Psoas muscle (tissue), 8 donors: ENCODE results near the gene ITGB5. TPM values are rescaled to one million over a fixed set of nuclear protein-coding genes. Genes with fewer than 3 reads are reported as not detected.
A peak's percentile ranks its signal among the peaks of the same experiment; 100 is the strongest.

Source experiments
- ATAC-seq, 4 donors: fragments of 200-7000 bp; cut with Tn5 transposase; one replicate each; pipeline ENCODE4 v1.9.1; 2020; ENCODE audit warnings: moderate library complexity in 3 of 4, mild to moderate bottlenecking in 2 of 4
- DNase-seq, 2 donors: peaks; one replicate each; pipeline ENCODE4 v3.0.0-alpha.2; 2020
- H3K27ac ChIP-seq: fragments of 200-600 bp; one replicate; pipeline ENCODE4 v1.8.0; 2022
- H3K27me3 ChIP-seq, 3 donors: fragments of 200-600 bp in 1 of 3; one replicate each; pipeline versions ENCODE4 v1.6.1 to v1.8.0; 2013 to 2022; ENCODE audit warnings: low read length in 2 of 3, mild to moderate bottlenecking in 2 of 3, moderate library complexity in 1 of 3; ENCODE audit not compliant: insufficient read depth in 3 of 3
- H3K36me3 ChIP-seq, 2 donors: fragments of 200-600 bp in 1 of 2; one replicate each; pipeline versions ENCODE4 v1.6.1 to v1.8.0; 2013 to 2022; ENCODE audit warnings: low read depth in 1 of 2, mild to moderate bottlenecking in 1 of 2, moderate library complexity in 1 of 2; ENCODE audit not compliant: insufficient read depth in 1 of 2
- H3K4me1 ChIP-seq: fragments of 200-600 bp; one replicate; pipeline ENCODE4 v1.8.0; 2022
- H3K4me3 ChIP-seq: fragments of 200-600 bp; one replicate; pipeline ENCODE4 v1.8.0; 2022; ENCODE audit warnings: mild to moderate bottlenecking
- H3K9me3 ChIP-seq: fragments of 200-600 bp; one replicate; pipeline ENCODE4 v1.8.0; 2022
- WGBS, 3 donors: extraction: QIAGEN DNeasy Blood & Tissue Kit; methylation state at CpG; one replicate each; pipeline versions ENCODE4 v1.1.6 to v1.1.7; 2013; 5-methylcytosine and 5-hydroxymethylcytosine counted together
- intact Hi-C, 2 donors: fragments of 100-400 bp; cut with DNase I; formaldehyde crosslinking; loops; one replicate each; pipeline versions ENCODE4 v1.11.0 to v1.14.2; 2022
- polyA plus RNA-seq, 3 donors: library from polyadenylated mRNA; stranded (reverse); fragments of 200-250 nt; gene quantifications; one replicate each; pipeline ENCODE4 v1.2.3, GENCODE V29; 2013
- total RNA-seq, 4 donors: library from RNA; stranded (reverse); fragmentation: NEBNext Ultra II Directional in 2 of 4; extraction: Animal tissue kit (Norgen Biotek cat#: 25700) in 2 of 4; gene quantifications; one replicate each; pipeline versions ENCODE4 v1.2.1 to v1.2.4, GENCODE V29; 2021 to 2023
- TF ChIP-seq, protein P1 (sequence below): fragments of 200-600 bp; IDR thresholded peaks from one replicate; pipeline ENCODE4 v1.8.0; 2022; ENCODE audit warnings: antibody characterized with exemption
- donor health status: healthy with polysubstance abuse.
- donor health status: DM: no; HTN: no; CAD: no; lungs with moderate emphysema.
- donor health status: Bipolar disorder and iron deficiency.
- donor health status: healthy.
- donor health status: DM: yes; HTN: yes; CAD: no.
- donor health status: DM: no; HTN: no; CAD: no.
- donor health status: DM: no; HTN: no; CAD: no.
- donor health status: DM: yes; HTN: yes; CAD: no.

Gene ITGB5
- total and polyA plus RNA-seq, 7 donors = 19.3 to 61.5 (median 37.5) TPM

DNA sequence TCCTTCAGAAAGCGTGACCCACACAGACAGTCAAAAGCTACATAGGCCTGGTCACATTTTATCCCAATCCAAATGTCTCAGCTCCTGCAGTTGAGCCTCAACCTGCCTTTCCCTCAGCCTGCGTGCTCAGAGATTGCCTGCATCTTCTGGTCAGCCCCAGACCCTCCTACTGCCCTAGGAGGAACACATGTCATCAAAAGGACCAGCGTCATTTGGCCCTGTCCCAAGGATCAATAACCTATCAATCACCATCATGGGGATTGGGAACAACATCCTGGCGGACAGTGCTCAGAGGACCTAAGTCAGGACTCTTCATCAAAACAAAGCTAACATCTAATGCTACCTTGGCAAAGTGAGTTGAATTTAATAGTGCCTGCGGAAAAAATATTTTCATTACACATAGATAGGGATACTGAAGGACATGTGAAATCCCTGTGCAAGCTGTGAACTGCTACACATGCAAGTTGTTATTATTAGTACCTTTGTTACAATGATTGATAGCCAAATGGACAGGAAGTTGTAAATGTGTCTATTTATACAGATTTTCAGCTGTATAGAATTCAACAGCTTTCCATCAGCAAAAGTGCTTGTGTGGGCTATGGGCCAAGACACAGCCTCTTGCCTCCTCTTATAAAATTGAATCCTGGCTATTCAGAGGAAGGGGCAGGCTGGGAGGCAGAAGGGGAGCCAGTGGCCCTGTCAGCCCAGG lies 109.2 kb downstream of the ITGB5 start:
- no peak overlapping the region for H3K27ac ChIP-seq
- intact Hi-C loops = no loop called here
- no peak for DNase-seq
- peaks cover 56% of the 10 kb centered on the region for H3K4me1 ChIP-seq
- H3K27me3 ChIP-seq = no peaks in the 10 kb centered on the region
- WGBS, 3 donors = 79 to 83% (median 81%) methylated on average over 5 of the region's 5 CpGs
- H3K36me3 ChIP-seq = no peaks in the 10 kb centered on the region
- H3K9me3 ChIP-seq = no peaks in the 10 kb centered on the region
- H3K4me3 ChIP-seq = no peak overlapping the region
- TF ChIP-seq, protein P1, sequence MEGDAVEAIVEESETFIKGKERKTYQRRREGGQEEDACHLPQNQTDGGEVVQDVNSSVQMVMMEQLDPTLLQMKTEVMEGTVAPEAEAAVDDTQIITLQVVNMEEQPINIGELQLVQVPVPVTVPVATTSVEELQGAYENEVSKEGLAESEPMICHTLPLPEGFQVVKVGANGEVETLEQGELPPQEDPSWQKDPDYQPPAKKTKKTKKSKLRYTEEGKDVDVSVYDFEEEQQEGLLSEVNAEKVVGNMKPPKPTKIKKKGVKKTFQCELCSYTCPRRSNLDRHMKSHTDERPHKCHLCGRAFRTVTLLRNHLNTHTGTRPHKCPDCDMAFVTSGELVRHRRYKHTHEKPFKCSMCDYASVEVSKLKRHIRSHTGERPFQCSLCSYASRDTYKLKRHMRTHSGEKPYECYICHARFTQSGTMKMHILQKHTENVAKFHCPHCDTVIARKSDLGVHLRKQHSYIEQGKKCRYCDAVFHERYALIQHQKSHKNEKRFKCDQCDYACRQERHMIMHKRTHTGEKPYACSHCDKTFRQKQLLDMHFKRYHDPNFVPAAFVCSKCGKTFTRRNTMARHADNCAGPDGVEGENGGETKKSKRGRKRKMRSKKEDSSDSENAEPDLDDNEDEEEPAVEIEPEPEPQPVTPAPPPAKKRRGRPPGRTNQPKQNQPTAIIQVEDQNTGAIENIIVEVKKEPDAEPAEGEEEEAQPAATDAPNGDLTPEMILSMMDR = no peak
- no peak for ATAC-seq

DNA sequence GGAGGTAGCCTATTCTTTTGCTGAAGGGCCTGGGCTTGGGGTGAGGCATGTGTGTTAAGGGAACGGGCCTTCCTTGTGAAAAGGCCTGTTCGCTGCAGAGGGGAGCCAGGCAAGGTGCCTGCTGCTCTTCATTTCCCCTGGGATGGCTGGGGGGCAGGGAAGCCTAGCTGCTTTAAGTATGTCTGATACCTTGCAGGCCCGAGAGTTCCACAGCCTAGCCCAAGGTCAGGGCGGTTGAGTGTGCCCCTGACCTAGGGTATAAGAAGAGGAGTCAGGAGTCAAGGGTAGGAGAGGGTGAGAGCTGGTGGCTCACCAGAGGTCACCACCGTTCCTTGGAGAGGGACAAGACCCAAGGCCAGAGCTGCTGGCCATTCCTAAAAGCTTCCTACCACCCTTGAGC lies 110.3 kb downstream of the ITGB5 start:
- no peak for ATAC-seq
- 88 to 92% (median 89%) methylated on average over 5 of the region's 5 CpGs for WGBS, 3 donors
- Histone ChIP-seq H3K4me3 (no peak overlapping the region), H3K9me3 (no peaks in the 10 kb centered on the region), H3K4me1 (peaks cover 59% of the 10 kb centered on the region), H3K36me3 (no peaks in the 10 kb centered on the region), H3K27ac (no peak overlapping the region), H3K27me3 (no peaks in the 10 kb centered on the region)
- intact Hi-C loops = no loop called here
- DNase-seq = peak in 1 of 2 donors; percentile 46
- TF ChIP-seq, protein P1 = no peak

DNA sequence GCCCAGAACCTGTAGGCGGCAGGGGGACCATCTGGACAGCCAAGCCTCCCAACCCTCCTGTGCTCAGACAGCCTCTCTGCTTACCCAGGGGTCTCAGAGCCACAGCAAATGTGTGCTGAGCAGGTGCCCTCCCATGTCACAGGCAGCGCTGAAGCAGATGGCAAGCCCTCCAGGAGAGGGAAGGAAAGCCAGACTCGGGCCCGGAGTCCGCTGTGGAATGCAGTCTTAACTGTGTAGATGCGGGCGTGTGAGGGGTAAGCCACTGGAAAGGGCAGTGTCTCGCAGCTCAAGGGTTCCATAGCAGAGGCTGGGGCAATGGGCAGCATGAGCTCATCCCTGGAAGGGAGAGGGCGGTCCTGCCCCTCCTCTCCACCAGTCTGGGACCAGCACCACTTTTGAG lies 111.3 kb downstream of the ITGB5 start:
- TF ChIP-seq, protein P1 = no peak
- 82 to 92% (median 86%) methylated on average over 9 of the region's 9 CpGs for WGBS, 3 donors
- ATAC-seq (no peak), DNase-seq (no peak)
- Histone ChIP-seq H3K36me3 (no peaks in the 10 kb centered on the region), H3K9me3 (no peaks in the 10 kb centered on the region), H3K4me1 (peaks cover 59% of the 10 kb centered on the region), H3K4me3 (no peak overlapping the region), H3K27ac (no peak overlapping the region), H3K27me3 (no peaks in the 10 kb centered on the region)
- intact Hi-C loops = no loop called here

DNA sequence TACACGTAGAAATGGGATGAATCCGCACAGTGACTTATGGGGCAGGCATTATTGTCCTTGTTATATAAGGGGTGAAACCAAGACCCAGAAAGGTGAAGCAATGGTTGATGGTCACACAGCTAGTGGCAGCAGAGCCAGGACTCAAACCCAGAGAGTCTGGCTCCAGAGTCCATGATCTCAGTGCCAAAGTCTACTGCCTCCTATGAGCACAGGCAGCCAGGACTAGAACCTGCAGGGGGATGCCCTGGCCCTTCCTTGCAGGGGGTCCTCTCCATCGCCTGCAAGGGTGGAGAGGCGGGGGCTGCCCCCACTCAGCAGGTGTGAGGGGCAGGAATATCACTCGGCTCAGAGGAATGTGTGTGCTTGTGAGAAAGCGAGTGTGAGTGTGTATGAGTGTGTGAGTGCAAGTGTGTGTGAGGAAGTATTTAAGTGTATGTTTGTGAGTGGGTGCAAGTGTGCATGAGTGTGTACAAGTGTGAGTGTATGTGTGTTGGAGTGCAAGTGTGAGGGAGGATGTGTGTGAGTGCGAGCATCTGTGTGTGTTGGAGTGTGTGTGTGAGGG lies 112.2 kb downstream of the ITGB5 start:
- H3K27me3 ChIP-seq = no peaks in the 10 kb centered on the region
- no peaks in the 10 kb centered on the region for H3K36me3 ChIP-seq
- H3K9me3 ChIP-seq = no peaks in the 10 kb centered on the region
- DNase-seq = no peak
- H3K4me1 ChIP-seq = peaks cover 57% of the 10 kb centered on the region
- peak overlapping the region; percentile 12 for H3K27ac ChIP-seq
- H3K4me3 ChIP-seq = no peak overlapping the region
- 82 to 85% (median 83%) methylated on average over 7 of the region's 7 CpGs for WGBS, 3 donors
- TF ChIP-seq, protein P1 = no peak
- ATAC-seq = no peak
- intact Hi-C loops = no loop called here
